ENCODE data around the gene CLIC4.
"Not testable (repeated sequence)": the region's sequence is repeated elsewhere in the genome, so short reads cannot be mapped to it uniquely, and the experiment has no call there.

The CLIC4 gene

GRCh38 chr1:24793447-24794129 is 48.3 kb downstream of the CLIC4 start:
- no peak for DNase-seq (ENCODE audit: extremely low read depth, insufficient read length)

DNA sequence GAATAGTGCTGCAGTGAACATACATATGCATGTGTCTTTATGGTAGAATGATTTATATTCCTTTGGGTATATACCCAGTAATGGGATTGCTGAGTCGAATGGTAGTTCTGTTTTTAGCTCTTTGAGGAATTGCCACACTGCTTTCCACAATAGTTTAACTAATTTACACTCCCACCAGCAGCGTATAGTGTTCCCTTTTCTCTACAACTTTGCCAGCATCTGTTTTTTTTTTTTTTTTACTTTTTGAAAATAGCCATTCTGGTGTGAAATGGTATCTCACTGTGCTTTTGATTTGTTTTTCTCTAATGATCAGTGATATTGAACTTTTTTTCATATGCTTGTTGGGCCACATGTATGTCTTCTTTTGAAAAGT is 48.9 kb downstream of the CLIC4 start:
- DNase-seq (ENCODE audit: extremely low read depth, insufficient read length) = not testable (repeated sequence)

More at GRCh38 chr1:24793447-24794129, 48.3 kb downstream of the CLIC4 start:
- no peak overlapping the region for H3K4me3 ChIP-seq (replicated peaks; ENCODE audit: low read depth, low read length)
- TF ChIP-seq CTCF (IDR thresholded peaks at IDR 0.05; ENCODE audit: insufficient read depth, low read length, poor library complexity, severe bottlenecking) = no peak
- H3K27me3 ChIP-seq (replicated peaks; ENCODE audit: control insufficient read depth, insufficient read depth, low read length) = no peaks in the 10 kb centered on the region
- no peaks in the 10 kb centered on the region; the same call in 1 of the 2 replicates for H3K36me3 ChIP-seq (ENCODE audit: control insufficient read depth, insufficient read depth, low read length)

DNA sequence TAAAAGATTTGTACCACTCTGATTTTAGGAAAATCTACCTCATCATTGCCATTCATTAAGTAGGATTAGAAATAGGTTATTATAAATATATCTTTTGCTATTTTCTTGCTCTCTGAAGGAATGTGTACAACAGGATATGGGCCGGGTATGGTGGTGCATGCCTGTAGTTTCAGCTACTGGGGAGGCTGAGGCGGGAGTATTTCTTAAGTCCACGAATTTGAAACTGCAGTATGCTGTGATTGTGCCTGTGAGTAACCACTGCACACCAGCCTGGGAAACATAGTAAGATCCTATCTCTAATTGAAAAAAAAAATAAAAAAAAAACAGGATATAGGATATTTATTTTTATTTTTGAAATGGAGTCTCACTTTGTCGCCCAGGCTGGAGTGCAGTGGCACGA is 50.0 kb downstream of the CLIC4 start:
- TF ChIP-seq CTCF (IDR thresholded peaks at IDR 0.05; ENCODE audit: insufficient read depth, low read length, poor library complexity, severe bottlenecking) = no peak
- DNase-seq (ENCODE audit: extremely low read depth, insufficient read length) = no peak

More for the DNA sequence above, 48.9 kb downstream of the CLIC4 start:
- H3K27me3 ChIP-seq (replicated peaks; ENCODE audit: control insufficient read depth, insufficient read depth, low read length); H3K4me3 ChIP-seq (replicated peaks; ENCODE audit: low read depth, low read length); H3K36me3 ChIP-seq (ENCODE audit: control insufficient read depth, insufficient read depth, low read length): not testable (repeated sequence)

GRCh38 chr1:24796524-24796923 is 51.3 kb downstream of the CLIC4 start:
- no peak overlapping the region for H3K4me3 ChIP-seq (replicated peaks; ENCODE audit: low read depth, low read length)
- DNase-seq (ENCODE audit: extremely low read depth, insufficient read length) = no peak
- no peaks in the 10 kb centered on the region; the same call in 1 of the 2 replicates for H3K36me3 ChIP-seq (ENCODE audit: control insufficient read depth, insufficient read depth, low read length)
- no peaks in the 10 kb centered on the region for H3K27me3 ChIP-seq (replicated peaks; ENCODE audit: control insufficient read depth, insufficient read depth, low read length)
- no peak for TF ChIP-seq CTCF (IDR thresholded peaks at IDR 0.05; ENCODE audit: insufficient read depth, low read length, poor library complexity, severe bottlenecking)

More for the DNA sequence above, 50.0 kb downstream of the CLIC4 start:
- H3K27me3 ChIP-seq (replicated peaks; ENCODE audit: control insufficient read depth, insufficient read depth, low read length) = no peaks in the 10 kb centered on the region
- H3K4me3 ChIP-seq (replicated peaks; ENCODE audit: low read depth, low read length) = no peak overlapping the region
- H3K36me3 ChIP-seq (ENCODE audit: control insufficient read depth, insufficient read depth, low read length) = no peaks in the 10 kb centered on the region; the same call in 1 of the 2 replicates

GRCh38 chr1:24799242-24799641 is 54.0 kb downstream of the CLIC4 start:
- not testable (repeated sequence) for H3K4me3 ChIP-seq (replicated peaks; ENCODE audit: low read depth, low read length); H3K27me3 ChIP-seq (replicated peaks; ENCODE audit: control insufficient read depth, insufficient read depth, low read length); DNase-seq (ENCODE audit: extremely low read depth, insufficient read length); H3K36me3 ChIP-seq (ENCODE audit: control insufficient read depth, insufficient read depth, low read length)

DNA sequence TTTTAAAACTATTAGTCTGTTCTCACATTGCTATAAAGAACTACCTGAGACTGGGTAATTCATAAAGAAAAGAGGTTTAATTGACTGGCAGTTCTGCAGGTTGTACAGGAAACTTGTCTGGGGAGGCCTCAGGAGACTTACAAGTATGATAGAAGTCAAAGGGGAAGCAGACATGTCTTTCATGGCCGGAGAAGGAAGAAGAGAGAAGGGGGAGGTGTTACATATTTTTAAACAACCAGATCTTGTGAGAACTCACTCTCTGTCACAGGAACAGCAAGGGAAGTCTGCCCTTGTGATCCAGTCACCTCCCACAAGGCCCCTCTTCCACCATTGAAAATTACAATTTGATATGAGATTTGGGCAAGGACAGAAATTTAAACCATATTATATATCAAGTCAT is 55.9 kb downstream of the CLIC4 start:
- DNase-seq (ENCODE audit: extremely low read depth, insufficient read length) = no peak
- Histone ChIP-seq H3K27me3 (replicated peaks; ENCODE audit: control insufficient read depth, insufficient read depth, low read length) (no peaks in the 10 kb centered on the region), H3K36me3 (ENCODE audit: control insufficient read depth, insufficient read depth, low read length) (no peaks in the 10 kb centered on the region; the same call in 1 of the 2 replicates), H3K4me3 (replicated peaks; ENCODE audit: low read depth, low read length) (no peak overlapping the region)
- no peak for TF ChIP-seq CTCF (IDR thresholded peaks at IDR 0.05; ENCODE audit: insufficient read depth, low read length, poor library complexity, severe bottlenecking)

- DNase-seq (ENCODE audit: extremely low read depth, insufficient read length) = no peak
- TF ChIP-seq CTCF (IDR thresholded peaks at IDR 0.05; ENCODE audit: insufficient read depth, low read length, poor library complexity, severe bottlenecking) = no peak
- Histone ChIP-seq H3K36me3 (ENCODE audit: control insufficient read depth, insufficient read depth, low read length) (no peaks in the 10 kb centered on the region; the same call in 1 of the 2 replicates), H3K4me3 (replicated peaks; ENCODE audit: low read depth, low read length) (no peak overlapping the region), H3K27me3 (replicated peaks; ENCODE audit: control insufficient read depth, insufficient read depth, low read length) (no peaks in the 10 kb centered on the region)
Observed at GRCh38 chr1:24803220-24803619, 58.0 kb downstream of the CLIC4 start.

Data from GM06990 (cell line).